ENCODE measurements around the gene CHCHD10. TPM values are rescaled to one million over a fixed set of nuclear protein-coding genes. Genes with fewer than 3 reads are reported as not detected.
A peak's percentile ranks its signal among the peaks of the same experiment; 100 is the strongest.

Gene CHCHD10
- total RNA-seq (2014; rRNA removed), result 0.19 and 0.46 TPM in 2 replicates
- polyA plus RNA-seq (2012), result 75.6 TPM

DNA sequence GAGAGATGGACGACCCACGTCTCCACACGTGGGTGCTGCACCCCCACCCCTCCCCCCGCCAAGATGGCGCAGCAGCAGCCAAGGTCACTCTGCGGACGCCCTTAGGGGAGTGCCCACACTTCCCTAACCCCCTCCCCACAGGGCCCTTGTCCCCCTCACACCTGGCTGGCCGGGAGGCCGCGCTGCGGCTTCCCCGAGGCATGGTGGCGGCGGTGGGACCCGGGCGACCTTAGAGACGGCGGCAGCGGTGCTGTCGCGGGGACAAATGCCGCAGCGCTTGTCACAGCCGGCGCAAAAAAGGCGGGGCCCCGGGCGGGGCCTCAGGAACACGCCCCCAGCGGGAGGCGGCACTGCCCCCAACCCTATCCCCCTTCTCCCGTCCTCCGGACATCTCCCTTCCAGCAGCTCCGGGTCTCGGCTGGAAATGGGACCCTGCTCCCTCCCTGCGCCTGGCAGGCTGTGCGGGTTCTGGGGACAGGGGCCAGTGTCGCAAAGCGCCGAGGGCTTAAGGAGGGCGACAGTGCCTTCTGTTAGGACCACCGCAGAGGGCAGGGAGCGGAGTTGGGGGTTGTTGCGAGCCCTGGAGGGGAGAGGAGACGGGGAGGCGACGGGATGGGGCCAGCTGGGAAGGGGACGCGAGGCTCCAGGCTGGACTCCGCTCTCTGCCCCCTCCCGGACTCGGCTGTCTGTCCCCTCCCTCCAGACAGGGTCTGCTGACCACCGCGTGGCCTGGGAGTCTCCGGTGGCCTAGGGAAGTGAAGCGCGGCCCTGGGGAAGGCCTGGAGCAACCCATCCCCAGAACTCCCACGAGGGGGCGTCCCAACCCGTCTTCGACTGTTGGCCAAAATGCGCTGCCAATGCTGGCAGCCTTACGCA is at the start of gene CHCHD10:
Gene CHCHD10, minus strand, starts transcription at position 300 of the 876 bp plus-strand sequence. Its CDS starts 98 bp downstream, at position 202.
- DNase-seq (ENCODE audit: low read depth), result peak; percentile 55

GRCh38 chr22:23817146-23817545 is 49.4 kb upstream of the CHCHD10 start:
- no peak for DNase-seq (ENCODE audit: low read depth)

- DNase-seq (ENCODE audit: low read depth), result no peak
These were observed 48.6 kb upstream of the CHCHD10 start for GRCh38 chr22:23816156-23816976.

- DNase-seq (ENCODE audit: low read depth), result no peak
These were observed 47.9 kb upstream of the CHCHD10 start for GRCh38 chr22:23815541-23816155.

GRCh38 chr22:23812378-23812777 is 44.6 kb upstream of the CHCHD10 start:
- no peak for DNase-seq (ENCODE audit: low read depth)

DNA sequence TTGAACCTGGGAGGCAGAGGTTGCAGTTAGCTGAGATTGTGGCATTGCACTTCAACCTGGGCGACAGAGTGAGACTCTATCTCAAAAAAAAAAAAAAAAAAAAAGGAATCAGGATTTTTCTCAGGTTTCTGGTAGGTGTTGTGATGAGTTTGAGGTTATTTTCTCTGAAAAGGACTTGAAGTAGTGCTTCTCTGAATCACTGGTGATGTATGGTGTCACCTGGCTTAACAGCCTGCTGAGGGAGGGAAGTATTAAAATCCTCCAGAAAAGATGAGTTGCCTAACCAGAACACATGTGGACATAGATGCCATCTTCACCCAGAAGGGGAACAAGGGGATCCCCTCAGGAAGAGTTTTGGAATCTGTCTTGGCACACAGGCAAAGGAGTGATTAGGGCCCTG is 39.1 kb upstream of the CHCHD10 start:
- no peak for DNase-seq (ENCODE audit: low read depth)

DNA sequence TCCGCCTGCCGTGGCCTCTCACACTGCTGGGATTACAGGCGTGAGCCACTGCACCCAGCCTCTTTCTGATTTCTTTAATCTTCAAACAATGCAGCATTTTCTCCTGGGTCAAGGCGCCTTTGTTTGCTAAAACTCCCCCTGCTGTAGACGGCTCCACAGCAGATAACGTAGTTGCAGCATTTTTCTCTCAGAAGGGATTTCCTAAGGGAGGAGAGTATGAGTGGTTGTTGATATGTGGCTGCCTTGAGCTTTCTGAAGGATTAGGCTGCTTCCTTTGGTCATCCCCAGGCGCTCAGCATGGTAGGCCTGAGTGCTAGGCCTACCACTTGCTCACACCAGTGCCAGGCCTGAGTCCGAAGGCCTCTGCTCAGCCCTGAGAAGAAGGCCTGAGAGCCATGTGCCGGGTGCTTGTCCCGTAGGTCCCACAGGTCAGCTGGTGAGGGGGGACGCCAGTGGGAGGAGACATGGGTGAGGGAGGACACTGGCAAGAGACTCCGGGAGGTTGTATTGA is 37.1 kb upstream of the CHCHD10 start:
- DNase-seq (ENCODE audit: low read depth), result no peak

GRCh38 chr22:23803001-23803819 is 35.4 kb upstream of the CHCHD10 start:
- no peak for DNase-seq (ENCODE audit: low read depth)

DNA sequence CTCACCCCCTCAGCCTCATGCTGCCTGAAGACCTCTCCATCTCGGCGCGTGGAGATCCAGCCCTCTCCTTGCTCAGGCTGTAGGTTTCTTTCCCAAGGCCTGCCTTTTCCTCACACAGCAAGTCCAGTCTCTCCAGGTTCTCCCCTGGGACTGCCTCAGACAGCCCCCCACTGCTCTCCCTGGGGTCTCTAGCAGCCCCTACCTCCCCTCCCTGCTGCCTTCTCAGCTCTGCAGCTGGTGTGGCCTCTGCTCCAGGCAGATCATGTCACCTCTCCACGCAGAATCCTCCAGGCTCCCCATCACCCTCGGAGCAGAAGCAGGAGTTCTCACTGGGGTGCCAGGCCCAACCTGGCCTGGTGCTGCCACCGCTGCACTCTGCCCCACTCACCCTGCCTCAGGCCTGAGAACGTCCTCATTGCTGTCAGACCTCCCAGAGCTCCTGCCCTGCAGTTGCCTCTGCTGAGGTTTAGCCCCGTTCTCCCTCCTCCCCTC is 34.2 kb upstream of the CHCHD10 start:
- no peak for DNase-seq (ENCODE audit: low read depth)

DNA sequence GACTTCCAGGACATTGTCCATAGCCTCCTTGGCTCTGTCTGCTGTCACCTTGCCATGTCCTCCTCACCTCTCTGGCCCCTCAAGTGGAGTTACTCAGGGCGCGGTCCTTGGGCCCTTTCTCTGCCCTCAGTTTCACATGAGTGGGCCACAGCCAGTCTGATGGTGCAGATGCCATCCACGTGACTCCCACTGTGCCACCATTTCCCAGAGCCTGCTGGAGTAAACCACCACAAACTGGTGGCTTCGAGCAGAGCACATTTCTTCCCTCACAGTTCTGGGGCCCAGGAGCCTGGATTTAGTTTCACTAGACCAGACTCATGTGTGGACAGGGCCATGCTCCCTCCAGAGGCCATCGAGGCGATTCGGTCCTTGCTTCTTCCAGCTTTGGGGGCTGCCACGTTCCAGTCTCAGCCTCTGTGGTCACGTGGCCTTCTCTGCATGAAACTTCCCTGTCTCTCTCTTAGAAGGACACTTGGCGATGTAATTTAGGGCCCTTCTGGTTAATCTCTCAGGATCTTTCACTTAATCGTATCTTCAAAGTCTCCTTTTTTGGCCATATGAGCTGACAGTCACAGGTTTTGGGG is 33.6 kb upstream of the CHCHD10 start:
- no peak for DNase-seq (ENCODE audit: low read depth)

DNA sequence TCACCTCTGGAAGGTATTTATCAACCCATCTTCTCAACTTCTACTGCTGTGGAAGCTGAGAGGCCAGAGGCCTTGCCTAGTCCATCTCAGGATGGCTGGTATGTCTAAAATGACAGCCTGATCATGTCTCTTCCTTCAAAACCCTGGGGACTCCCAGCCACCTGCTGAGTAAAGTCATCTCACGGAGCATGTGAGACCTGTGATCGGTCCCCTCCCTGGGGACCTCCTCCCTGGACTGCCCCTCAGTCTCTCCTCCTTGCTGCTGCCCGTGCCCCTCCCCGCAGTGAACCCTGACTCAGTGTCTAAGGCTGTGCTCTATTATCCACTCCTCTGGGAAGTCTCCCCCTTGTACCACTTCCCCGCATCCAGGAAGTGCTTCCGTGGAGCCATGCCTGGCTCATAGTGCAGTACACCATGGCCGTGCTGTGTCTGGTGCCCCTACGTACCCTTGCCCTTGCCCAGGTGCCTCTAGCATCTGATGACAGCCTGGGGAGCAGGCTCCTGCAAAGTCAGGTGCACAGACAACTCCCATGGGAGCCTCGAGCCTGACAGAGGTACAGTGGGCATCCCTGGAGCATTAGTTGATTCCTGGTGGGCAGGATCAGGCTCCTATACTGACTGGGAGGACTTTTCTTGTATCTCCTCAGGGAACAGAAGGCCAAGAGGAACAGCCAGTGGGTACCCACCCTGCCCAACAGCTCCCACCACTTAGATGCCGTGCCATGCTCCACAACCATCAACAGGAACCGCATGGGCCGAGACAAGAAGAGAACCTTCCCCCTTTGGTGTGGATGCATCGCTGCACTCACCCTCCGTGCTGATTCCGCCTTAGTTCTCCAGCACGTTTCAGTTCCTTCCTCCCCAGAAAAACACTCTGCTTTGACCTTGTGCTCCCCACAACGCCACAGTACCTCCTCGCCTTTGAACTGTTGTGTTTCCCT is 32.8 kb upstream of the CHCHD10 start:
- DNase-seq (ENCODE audit: low read depth), result no peak

GRCh38 chr22:23796461-23796860 is 28.7 kb upstream of the CHCHD10 start:
- DNase-seq (ENCODE audit: low read depth), result peak; percentile 56

DNA sequence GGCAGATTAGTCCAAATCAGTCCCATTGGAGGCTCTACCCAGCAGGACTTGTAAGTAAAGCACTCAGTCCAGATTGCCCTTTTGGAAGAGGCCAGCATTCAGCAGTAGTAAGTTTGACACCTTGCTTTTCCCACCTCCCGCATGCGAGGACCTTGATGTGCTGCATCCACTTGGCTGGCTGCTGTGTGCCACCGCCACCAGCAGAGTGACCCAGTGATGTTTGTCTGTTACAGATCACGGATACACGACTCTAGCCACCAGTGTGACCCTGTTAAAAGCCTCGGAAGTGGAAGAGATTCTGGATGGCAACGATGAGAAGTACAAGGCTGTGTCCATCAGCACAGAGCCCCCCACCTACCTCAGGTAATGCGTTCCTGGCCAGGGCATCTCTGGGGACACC is 25.6 kb upstream of the CHCHD10 start:
- DNase-seq (ENCODE audit: low read depth), result no peak

DNA sequence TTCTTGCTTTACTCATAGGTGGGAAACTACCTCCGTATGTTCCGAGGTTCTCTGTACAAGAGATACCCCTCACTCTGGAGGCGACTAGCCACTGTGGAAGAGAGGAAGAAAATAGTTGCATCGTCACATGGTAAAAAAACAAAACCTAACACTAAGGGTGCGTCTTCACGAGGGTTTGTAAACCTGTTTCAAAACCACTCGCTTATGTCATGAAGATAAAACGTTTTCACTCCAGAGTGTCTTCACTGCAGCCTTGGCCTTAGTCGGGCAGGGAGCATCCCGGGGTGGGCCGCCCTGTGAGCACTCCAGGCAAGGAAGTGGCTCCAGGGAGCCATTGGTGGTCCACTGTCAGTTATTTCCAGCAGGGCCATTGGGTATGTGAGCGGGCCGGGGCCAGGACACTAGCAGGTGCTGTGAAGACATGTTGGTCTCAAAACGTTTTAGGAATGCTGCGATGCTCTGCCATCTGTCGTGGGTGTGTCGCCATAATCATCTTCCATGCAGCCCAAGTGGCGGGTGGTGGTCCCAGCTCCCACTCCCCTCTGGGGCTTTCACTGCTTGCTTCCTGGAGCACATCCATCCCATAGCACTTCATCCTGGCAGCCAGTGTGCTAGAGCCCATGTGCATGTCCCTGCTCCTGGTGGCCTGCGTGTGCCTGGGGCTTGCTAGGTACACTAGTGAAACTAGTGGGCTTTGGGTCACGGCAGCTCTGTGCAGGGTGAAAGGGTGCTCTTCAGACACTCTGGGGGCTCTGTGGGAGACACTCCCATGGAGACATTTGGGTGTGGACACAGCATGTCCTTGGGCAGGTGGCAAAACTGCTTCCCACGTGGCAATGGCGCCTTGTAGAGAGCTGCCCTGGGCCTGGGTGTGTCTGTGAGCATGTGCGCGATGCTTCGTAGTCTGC is 24.2 kb upstream of the CHCHD10 start:
- DNase-seq (ENCODE audit: low read depth), result no peak

DNA sequence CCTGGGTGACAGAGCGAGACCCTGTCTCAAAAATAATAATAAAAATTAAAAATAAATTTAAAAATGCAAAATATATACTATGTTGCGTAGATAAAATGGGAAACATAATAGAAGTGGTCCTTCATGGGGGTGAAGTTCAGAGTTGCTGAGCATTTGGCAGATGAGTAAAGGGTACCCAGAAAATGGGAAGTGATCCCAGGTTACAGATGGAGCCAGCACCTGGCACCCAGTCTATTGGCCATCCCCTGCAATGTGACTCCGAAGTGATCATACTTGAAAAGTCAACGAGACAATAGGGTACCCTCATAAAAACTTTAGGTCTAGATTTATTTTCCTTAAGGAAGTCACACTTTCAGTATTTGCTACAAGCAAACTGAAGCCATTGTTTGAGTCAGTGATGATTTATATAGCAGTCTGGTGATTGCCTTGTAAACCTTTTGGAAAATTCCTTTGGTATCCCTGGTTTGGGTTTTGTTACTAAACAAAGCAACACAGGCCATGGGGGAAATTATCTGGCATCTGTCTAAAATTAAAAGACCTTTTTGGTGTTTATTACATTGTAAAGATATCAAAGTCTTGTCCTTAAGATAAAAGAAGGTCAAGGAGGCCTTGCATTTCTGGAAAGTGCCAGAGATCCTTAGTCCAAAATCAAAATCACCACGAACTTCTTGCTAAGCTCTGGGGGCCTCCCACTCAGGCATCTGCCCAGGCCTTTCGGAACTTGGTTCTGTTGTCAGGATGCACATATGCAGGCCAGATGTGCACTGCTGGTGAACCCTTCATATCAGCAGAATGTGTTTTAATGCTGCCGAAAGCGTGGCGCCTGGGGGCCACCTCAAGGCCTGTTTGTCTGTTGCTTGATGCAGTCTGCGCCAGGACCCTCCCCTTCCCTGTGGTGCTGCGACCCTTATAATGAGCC is 23.3 kb upstream of the CHCHD10 start:
- DNase-seq (ENCODE audit: low read depth), result no peak

DNA sequence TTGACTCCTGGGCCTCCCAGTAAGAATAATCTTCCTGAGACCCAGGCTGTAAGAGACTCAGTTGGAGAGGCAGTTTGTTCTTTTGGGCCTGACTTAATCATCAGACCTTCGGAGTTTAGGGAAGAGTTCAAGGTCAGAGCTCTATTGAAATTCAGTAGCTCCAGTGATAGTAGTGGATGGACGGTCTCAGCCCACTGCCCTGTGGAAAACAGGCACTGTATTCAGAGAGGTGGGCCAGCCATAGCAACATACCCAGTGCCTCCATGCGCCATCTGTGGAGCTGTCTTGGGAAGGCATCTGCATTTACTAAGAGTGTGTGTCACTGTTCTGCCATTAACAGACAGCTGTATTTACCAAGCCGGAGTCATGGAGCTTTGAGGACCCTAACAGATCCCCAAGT is 21.9 kb upstream of the CHCHD10 start:
- no peak for DNase-seq (ENCODE audit: low read depth)

GRCh38 chr22:23789121-23789520 is 21.3 kb upstream of the CHCHD10 start:
- no peak for DNase-seq (ENCODE audit: low read depth)

All from LHCN-M2 (cell line).